ENCODE results near the gene FLT4. TPM values are rescaled to one million over a fixed set of nuclear protein-coding genes. Genes with fewer than 3 reads are reported as not detected.

The FLT4 gene
- polyA plus RNA-seq, 3 donors, result not detected

- no peak for DNase-seq
- Mint-ChIP-seq H3K4me3 (no peak overlapping the region), H3K27me3 (ENCODE audit: low read depth in 3 of 3) (peaks cover 3 to 7% (median 4%) of the 10 kb centered on the region in 3 donors), H3K4me1 (no peaks in the 10 kb centered on the region), H3K27ac (peak overlapping the region in 1 of 7 donors; percentile 42), H3K9me3 (peaks cover 0 to 2% (median 0%) of the 10 kb centered on the region in 7 donors), H3K36me3 (no peaks in the 10 kb centered on the region)
- 92% methylated on average over 7 of the region's 16 CpGs for WGBS (ENCODE audit: insufficient coverage)
- Histone ChIP-seq H3K27me3 (ENCODE audit: control insufficient read depth in 2 of 2, insufficient read depth in 2 of 2, low read length in 2 of 2) (no peaks in the 10 kb centered on the region), H3K36me3 (replicated peaks in 1 of 2; ENCODE audit: control insufficient read depth in 1 of 2, insufficient read depth in 2 of 2, low read length in 2 of 2) (no peaks in the 10 kb centered on the region), H3K79me2 (ENCODE audit: insufficient read depth, low read length) (no peaks in the 10 kb centered on the region), H3K4me1 (ENCODE audit: control insufficient read depth in 1 of 2, insufficient read depth in 2 of 2, low read length in 2 of 2) (no peaks in the 10 kb centered on the region), H3K27ac (ENCODE audit: low read depth in 1 of 2, low read length in 2 of 2) (no peak overlapping the region), H3K9me3 (replicated peaks in 1 of 2; ENCODE audit: control insufficient read depth in 1 of 2, insufficient read depth in 1 of 2, low read length in 2 of 2) (no peaks in the 10 kb centered on the region), H2AFZ (ENCODE audit: insufficient read depth, low read depth, low read length, poor library complexity, severe bottlenecking) (no peak overlapping the region), H3K9ac (ENCODE audit: insufficient read depth, low read length, poor library complexity, severe bottlenecking) (no peak overlapping the region), H3K4me3 (replicated peaks in 1 of 3; ENCODE audit: low read depth in 2 of 3, low read length in 3 of 3) (no peak overlapping the region), H3K4me2 (replicated peaks; ENCODE audit: extremely low read depth, low read length, poor library complexity, severe bottlenecking) (no peak overlapping the region), H4K20me1 (ENCODE audit: insufficient read depth, low read length) (no peaks in the 10 kb centered on the region)
- intact Hi-C loops (cut with micrococcal nuclease), result no loop called here
- no peak for TF ChIP-seq CTCF (IDR thresholded peaks at IDR 0.05)
Measured at GRCh38 chr5:180598797-180599589, 50.4 kb downstream of the FLT4 start.

- H3K27ac Mint-ChIP-seq, result no peak overlapping the region
- Histone ChIP-seq H3K4me3 (replicated peaks in 1 of 3; ENCODE audit: low read depth in 2 of 3, low read length in 3 of 3) (no peak overlapping the region), H2AFZ (ENCODE audit: insufficient read depth, low read depth, low read length, poor library complexity, severe bottlenecking) (no peak overlapping the region), H3K9ac (ENCODE audit: insufficient read depth, low read length, poor library complexity, severe bottlenecking) (no peak overlapping the region), H3K27me3 (ENCODE audit: control insufficient read depth in 2 of 2, insufficient read depth in 2 of 2, low read length in 2 of 2) (no peaks in the 10 kb centered on the region), H3K4me1 (ENCODE audit: control insufficient read depth in 1 of 2, insufficient read depth in 2 of 2, low read length in 2 of 2) (no peaks in the 10 kb centered on the region), H3K4me2 (replicated peaks; ENCODE audit: extremely low read depth, low read length, poor library complexity, severe bottlenecking) (no peak overlapping the region), H3K9me3 (replicated peaks in 1 of 2; ENCODE audit: control insufficient read depth in 1 of 2, insufficient read depth in 1 of 2, low read length in 2 of 2) (no peaks in the 10 kb centered on the region), H4K20me1 (ENCODE audit: insufficient read depth, low read length) (no peaks in the 10 kb centered on the region), H3K79me2 (ENCODE audit: insufficient read depth, low read length) (no peaks in the 10 kb centered on the region), H3K36me3 (replicated peaks in 1 of 2; ENCODE audit: control insufficient read depth in 1 of 2, insufficient read depth in 2 of 2, low read length in 2 of 2) (no peaks in the 10 kb centered on the region), H3K27ac (ENCODE audit: low read depth in 1 of 2, low read length in 2 of 2) (no peak overlapping the region)
- H3K36me3 Mint-ChIP-seq, result no peaks in the 10 kb centered on the region
- no peak for DNase-seq
- H3K9me3 Mint-ChIP-seq, result peaks cover 0 to 2% (median 0%) of the 10 kb centered on the region in 7 donors
- TF ChIP-seq CTCF (IDR thresholded peaks at IDR 0.05), result no peak
- 93% methylated on average over 8 of the region's 9 CpGs for WGBS (ENCODE audit: insufficient coverage)
- intact Hi-C loops (cut with micrococcal nuclease), result no loop called here
- no peaks in the 10 kb centered on the region for H3K4me1 Mint-ChIP-seq
- H3K27me3 Mint-ChIP-seq (ENCODE audit: low read depth in 3 of 3), result peaks cover 5 to 10% (median 7%) of the 10 kb centered on the region in 3 donors
- no peak overlapping the region for H3K4me3 Mint-ChIP-seq
Measured at GRCh38 chr5:180598316-180598701, 51.1 kb downstream of the FLT4 start.

All from CD14-positive monocyte (primary cell).